ENCODE data around the gene CSF3R.
"Not testable (repeated sequence)": the region's sequence is repeated elsewhere in the genome, so short reads cannot be mapped to it uniquely, and the experiment has no call there.

CSF3R gene

DNA sequence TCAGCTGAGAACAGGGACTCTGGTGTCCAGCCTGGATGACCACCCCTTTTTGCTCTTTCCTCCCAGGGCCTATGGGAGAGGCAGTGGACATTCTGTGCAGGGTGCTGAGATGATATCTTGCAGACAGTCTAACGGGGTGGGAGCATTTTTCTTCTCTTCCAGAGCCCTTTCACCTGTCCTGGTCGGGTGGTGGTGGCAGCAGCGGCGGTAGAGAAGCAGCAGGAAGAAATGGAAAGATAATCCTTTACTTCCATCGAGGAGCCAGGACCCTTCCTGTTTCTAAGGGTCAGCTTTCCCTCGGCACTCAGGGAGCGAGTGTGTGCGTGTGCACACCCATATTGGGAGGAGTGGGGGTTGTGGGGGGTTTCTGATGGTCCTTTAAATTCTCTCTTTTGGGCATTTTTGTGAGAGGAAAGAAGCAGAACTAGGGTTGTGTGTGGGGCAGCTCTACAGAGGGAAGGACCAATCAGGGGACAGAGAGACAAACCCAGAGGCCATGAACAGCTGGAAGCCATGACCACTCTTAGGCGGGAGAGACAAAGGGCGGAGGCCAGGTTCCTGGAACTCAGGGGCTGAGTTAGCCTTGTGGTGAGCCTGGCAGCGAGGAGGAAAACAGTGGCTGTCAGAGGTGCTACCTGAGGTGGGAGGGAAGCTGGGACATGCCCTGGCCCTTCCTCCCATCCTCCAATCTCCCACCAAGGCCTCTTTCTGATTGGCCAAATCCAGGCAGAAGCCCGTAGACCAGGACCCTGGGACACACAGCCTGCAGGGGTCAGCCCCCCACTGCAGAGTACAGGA lies 31.2 kb upstream of the CSF3R start:
- TF ChIP-seq, protein P1, sequence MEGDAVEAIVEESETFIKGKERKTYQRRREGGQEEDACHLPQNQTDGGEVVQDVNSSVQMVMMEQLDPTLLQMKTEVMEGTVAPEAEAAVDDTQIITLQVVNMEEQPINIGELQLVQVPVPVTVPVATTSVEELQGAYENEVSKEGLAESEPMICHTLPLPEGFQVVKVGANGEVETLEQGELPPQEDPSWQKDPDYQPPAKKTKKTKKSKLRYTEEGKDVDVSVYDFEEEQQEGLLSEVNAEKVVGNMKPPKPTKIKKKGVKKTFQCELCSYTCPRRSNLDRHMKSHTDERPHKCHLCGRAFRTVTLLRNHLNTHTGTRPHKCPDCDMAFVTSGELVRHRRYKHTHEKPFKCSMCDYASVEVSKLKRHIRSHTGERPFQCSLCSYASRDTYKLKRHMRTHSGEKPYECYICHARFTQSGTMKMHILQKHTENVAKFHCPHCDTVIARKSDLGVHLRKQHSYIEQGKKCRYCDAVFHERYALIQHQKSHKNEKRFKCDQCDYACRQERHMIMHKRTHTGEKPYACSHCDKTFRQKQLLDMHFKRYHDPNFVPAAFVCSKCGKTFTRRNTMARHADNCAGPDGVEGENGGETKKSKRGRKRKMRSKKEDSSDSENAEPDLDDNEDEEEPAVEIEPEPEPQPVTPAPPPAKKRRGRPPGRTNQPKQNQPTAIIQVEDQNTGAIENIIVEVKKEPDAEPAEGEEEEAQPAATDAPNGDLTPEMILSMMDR (IDR thresholded peaks at IDR 0.05; ENCODE audit: control extremely low read depth, extremely low read depth, low read depth, missing control alignments), result no peak
- POLR2A ChIA-PET, result no interaction called here
- no peak for DNase-seq (ENCODE audit: extremely low spot score)
- CTCF ChIA-PET, result interaction anchor here (0.7 to 5.6 kb wide), 3 partner anchors 20 to 810 kb away, joined by 3 to 47 read pairs (median 3); no protein-coding TSS in a partner anchor

DNA sequence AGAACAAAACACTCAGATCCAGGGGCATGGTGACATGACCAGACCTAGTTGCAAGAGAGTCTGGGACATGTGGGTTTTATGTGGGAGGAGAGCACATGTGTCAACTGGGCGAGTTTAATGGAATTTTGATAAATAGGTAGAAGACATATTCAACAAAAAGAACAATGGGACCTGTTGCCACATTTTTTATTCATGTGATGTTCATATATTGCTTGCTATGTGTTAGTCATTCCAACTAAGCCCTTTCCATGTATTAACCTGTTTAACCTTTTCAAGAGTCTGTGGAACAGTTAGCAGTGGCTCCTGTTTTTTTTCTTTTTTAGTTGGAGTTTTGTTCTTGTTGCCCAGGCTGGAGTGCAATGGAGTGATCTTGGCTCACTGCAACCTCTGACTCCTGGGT lies 30.1 kb upstream of the CSF3R start:
- TF ChIP-seq, protein P1 (IDR thresholded peaks at IDR 0.05; ENCODE audit: control extremely low read depth, extremely low read depth, low read depth, missing control alignments), result no peak
- POLR2A ChIA-PET, result no interaction called here
- no peak for DNase-seq (ENCODE audit: extremely low spot score)
- CTCF ChIA-PET, result no interaction called here

DNA sequence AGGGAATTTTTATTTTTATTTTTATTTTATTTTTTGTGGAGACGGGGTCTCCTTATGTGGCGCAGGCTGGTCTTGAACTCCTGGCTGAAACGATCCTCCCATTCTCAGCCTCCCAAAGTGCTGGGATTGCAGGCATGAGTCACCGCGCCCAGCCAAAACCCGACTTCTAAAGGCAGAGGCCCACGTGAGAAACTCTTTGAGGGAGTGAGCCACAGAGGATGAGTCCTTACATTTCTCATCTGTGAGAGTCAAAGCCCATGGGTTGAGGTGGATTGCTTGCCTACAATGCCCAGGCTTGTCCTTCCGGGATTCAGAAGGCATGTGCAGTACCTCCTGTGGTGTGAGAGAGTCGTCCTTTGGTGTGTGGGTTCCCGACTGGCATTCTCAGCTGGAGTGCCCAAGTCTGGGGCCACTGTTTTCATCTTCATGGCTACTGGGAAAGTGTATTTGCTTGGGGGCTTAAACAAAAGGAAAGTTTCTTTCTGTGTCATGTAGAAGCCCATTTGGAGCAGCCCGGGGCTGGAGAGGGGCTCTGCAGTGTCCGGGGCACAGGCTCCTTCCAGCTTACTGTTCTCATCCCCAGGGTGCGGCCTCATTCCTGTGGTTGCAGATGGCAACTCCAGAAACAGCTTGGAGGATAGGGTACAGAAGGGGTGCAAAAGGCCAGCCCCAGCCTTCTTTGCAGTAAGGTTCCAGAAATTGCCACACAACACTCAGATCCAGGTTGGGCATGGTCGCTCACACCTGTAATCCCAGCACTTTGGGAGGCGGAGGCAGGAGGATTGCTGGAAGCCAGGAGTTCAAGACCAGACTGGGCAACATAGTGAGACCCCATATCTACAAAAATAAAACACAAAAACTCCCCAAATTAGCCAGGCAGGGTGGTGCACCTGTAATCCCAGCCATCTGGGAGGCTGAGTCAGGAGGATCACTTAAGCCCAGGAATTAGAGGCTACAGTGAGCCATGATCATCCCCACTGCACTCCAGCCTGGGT lies 29.4 kb upstream of the CSF3R start:
- TF ChIP-seq, protein P1 (IDR thresholded peaks at IDR 0.05; ENCODE audit: control extremely low read depth, extremely low read depth, low read depth, missing control alignments), result no peak
- ChIA-PET CTCF (no interaction called here), POLR2A (no interaction called here)
- no peak for DNase-seq (ENCODE audit: extremely low spot score)

DNA sequence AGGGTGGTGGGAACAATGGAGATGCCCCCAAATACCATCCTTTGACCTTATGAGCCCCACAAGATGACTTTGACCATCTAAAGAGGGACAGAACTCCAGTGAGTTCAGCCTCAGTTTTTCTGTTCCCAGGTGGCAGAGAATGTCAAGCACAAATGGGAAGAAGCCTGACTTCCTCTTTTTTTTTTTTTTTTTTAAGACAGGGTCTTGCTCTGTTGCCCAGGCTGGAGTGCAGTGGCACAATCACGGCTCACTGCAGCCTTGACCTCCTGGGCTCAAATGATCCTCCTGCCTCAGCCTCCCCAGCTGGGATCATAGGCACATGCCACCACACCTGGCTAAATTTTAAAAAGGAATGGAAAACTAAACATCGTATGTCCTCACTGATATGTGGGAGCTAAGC lies 28.5 kb upstream of the CSF3R start:
- POLR2A ChIA-PET; DNase-seq (ENCODE audit: extremely low spot score); CTCF ChIA-PET: not testable (repeated sequence)

DNA sequence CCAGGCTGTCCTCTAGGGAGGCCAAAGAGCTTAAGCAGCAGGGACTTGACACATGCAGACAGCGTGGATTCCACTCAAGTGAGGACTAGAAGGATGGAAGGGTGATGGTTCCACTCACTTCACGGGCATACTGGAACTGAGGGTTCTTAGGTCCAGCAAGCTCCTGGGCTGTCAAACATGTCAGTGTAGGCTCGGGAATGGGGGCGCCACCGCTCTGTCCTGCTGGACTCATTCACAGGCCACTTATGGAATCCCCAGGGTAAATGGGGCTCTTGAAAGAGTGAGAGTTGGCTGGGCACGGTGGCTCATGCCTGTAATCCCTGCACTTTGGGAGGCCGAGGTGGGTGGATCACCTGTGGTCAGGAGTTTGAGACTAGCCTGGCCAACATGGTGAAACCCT lies 27.7 kb upstream of the CSF3R start:
- POLR2A ChIA-PET, result no interaction called here
- no peak for DNase-seq (ENCODE audit: extremely low spot score)
- TF ChIP-seq, protein P1 (IDR thresholded peaks at IDR 0.05; ENCODE audit: control extremely low read depth, extremely low read depth, low read depth, missing control alignments), result no peak
- CTCF ChIA-PET, result no interaction called here

DNA sequence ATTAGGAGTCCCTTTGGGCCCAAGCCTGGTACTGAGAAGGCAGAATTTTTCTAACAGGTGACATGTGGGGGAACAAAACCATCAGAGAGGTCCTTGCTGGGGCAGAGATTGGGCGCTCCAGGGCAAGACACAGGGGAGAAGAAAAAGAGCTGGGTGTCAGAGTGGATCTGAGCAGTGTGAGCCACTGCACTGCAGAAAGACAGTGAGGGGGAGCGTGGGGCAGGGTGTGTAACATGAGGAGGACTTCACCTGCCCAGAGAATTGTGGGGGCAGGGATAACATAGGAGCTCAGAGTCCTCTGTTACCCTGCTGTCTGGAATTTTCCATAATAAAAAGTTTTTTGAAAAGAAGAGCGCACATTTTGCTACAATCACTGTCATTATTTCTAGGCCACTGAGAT lies 25.5 kb upstream of the CSF3R start:
- POLR2A ChIA-PET, result no interaction called here

More for the DNA sequence above, 25.5 kb upstream of the CSF3R start:
- CTCF ChIA-PET, result interaction anchor here (3.5 kb wide), 1 partner anchor 8 kb away, joined by 21 read pairs; no protein-coding TSS in a partner anchor
- no peak for DNase-seq (ENCODE audit: extremely low spot score)
- TF ChIP-seq, protein P1 (IDR thresholded peaks at IDR 0.05; ENCODE audit: control extremely low read depth, extremely low read depth, low read depth, missing control alignments), result no peak
